ENCODE results near the gene SCN4B. TPM values are rescaled to one million over a fixed set of nuclear protein-coding genes. Genes with fewer than 3 reads are reported as not detected.
"Not testable (repeated sequence)": the region's sequence is repeated elsewhere in the genome, so short reads cannot be mapped to it uniquely, and the experiment has no call there.

SCN4B gene
- total and polyA plus RNA-seq, 2 of the 4 experiments (the other 2 are of a cell fraction), result 0.18 to 0.44 TPM

- H3K4ac ChIP-seq (ENCODE audit: low read depth, low read length); H2BK120ac ChIP-seq (ENCODE audit: low read depth, low read length); H3K4me1 ChIP-seq (ENCODE audit: control insufficient read depth, insufficient read depth, low read length); H3K4me3 ChIP-seq (ENCODE audit: insufficient read depth, low read depth, low read length); H3K36me3 ChIP-seq (ENCODE audit: control insufficient read depth, insufficient read depth, low read length); H3K18ac ChIP-seq (ENCODE audit: low read depth, low read length); H3K14ac ChIP-seq (replicated peaks; ENCODE audit: low read depth, low read length); H3K27ac ChIP-seq (ENCODE audit: insufficient read depth, low read length); H3K23ac ChIP-seq (ENCODE audit: low read depth, low read length); H4K5ac ChIP-seq (ENCODE audit: low read depth, low read length); POLR2A ChIA-PET (ENCODE audit: unreplicated experiment); H2BK15ac ChIP-seq (ENCODE audit: low read depth, low read length); H2BK5ac ChIP-seq (ENCODE audit: low read depth, low read length, poor library complexity, severe bottlenecking); H3K9me1 ChIP-seq (ENCODE audit: insufficient read depth, low read length); H2AK9ac ChIP-seq (replicated peaks; ENCODE audit: low read depth, low read length, poor library complexity); H2AFZ ChIP-seq (replicated peaks; ENCODE audit: low read length, poor library complexity); H2AK5ac ChIP-seq (ENCODE audit: low read depth, low read length); H4K20me1 ChIP-seq (ENCODE audit: insufficient read depth, low read length); H3K79me1 ChIP-seq (ENCODE audit: low read depth in 1 of 2, low read length in 2 of 2); H3K56ac ChIP-seq (ENCODE audit: extremely low read depth, insufficient read depth, low read length); H4K91ac ChIP-seq (ENCODE audit: insufficient read depth, low read depth, low read length); in situ Hi-C loops (cut with MboI; ENCODE audit: low sequenced_read_pairs); dilution Hi-C loops (cut with HindIII; ENCODE audit: low sequenced_read_pairs, unreplicated experiment); BruUV-seq (replicated peaks); ATAC-seq (ENCODE audit: low read depth); H2BK20ac ChIP-seq (ENCODE audit: low read depth, low read length); DNase-seq; H3K4me2 ChIP-seq (ENCODE audit: low read depth, low read length); CTCF ChIA-PET; H3K27me3 ChIP-seq (ENCODE audit: control insufficient read depth, insufficient read depth, low read length); H4K8ac ChIP-seq (ENCODE audit: low read depth in 2 of 2, low read length in 2 of 2); H3K9ac ChIP-seq (ENCODE audit: low read depth, low read length); intact Hi-C loops (cut with micrococcal nuclease); H3K9me3 ChIP-seq (ENCODE audit: control insufficient read depth, insufficient read depth, low read length): not testable (repeated sequence)
- WGBS, 2 experiments (ENCODE audit: extremely low coverage in 2 of 2, insufficient read length in 1 of 2), result no CpG with 5 or more reads among the region's 5 CpGs
These were observed 31.1 kb upstream of the SCN4B start for GRCh38 chr11:118183691-118184090.
